KBM-7 (cell line): ENCODE measurements around the gene SEPSECS.
A peak's percentile ranks its signal among the peaks of the same experiment; 100 is the strongest.

Experiments
- DNase-seq: peaks from one replicate; pipeline ENCODE4 v3.0.0-alpha.2; 2015
- in situ Hi-C: fragments of 300-500 bp; cut with MboI; formaldehyde crosslinking; loops from 2 replicates; pipeline ENCODE4 v1.14.3; 2020; ENCODE audit warnings: low sequenced_read_pairs, low pct_unique_long_range_greater_than_20kb, mixed read lengths

SEPSECS gene

DNA sequence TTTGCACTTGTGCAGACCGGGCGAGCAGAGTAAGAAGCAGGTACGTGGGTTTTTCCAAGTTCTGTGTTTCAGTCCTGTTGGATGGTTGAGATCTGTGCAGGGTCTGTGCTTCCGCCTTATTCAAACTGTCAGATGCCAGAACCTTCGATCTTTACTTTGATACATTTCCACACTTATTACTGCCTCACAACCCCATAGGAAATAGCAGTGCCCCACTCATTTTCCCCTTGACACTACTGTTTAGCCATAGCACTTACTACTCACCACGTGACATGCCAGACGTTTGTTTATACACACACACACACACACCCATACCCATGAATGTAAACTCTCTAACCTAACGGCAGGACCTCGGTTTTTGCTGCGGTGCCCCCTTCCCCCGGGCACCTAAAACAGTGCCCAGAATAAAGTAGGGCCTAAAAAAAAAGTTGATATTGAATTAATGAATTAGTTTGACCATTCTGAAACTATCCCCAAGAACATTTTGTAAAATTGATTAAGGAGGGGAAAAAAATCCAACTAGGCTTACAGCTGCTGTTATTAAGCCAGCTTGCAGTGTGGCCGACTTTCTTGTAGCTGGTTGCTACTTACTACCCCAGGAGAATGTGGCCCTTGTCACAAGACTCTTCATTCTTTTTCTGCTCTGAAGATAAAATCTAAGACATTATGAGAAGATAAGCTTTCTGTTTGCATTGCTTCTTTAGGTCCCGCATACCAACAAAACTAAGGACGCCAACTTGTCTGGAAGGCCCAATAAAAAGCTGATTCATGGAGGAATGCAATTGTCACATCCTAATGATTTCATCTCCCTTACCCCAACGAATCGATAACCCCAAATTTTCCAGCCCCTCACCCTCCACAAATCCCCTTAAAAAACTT is 704 bp upstream of the SEPSECS start:
- in situ Hi-C loops = no loop called here
- DNase-seq = peak; percentile 37

GRCh38 chr4:25158817-25159216 is 1.4 kb downstream of the SEPSECS start:
- DNase-seq = no peak
- in situ Hi-C loops = no loop called here

DNA sequence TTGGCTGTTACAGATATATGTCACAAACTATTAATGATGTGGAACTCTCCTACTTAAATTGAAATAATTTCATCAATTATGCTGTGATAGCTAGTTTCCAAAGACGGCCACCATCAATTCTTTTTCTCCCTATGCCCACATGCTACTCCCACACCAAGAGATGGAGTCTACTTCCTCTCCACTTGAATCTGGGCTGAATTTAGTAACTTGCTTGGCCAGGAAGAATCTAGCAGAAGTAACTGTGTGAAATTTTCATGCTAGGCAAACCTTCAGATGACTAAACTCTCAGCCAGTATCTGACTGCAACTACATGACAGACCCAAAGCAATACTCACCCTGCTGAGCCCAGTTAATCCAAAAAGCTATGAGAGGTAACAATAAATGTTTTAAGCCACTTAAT is 3.2 kb downstream of the SEPSECS start:
- peak; percentile 33 for DNase-seq
- in situ Hi-C loops = no loop called here

- in situ Hi-C loops = no loop called here
- no peak for DNase-seq
Observed at GRCh38 chr4:25155947-25156346, 4.3 kb downstream of the SEPSECS start.

GRCh38 chr4:25154594-25155265 is 5.5 kb downstream of the SEPSECS start:
- in situ Hi-C loops = no loop called here

GRCh38 chr4:25146076-25146475 is 14.2 kb downstream of the SEPSECS start:
- DNase-seq = no peak
- in situ Hi-C loops = no loop called here

More at GRCh38 chr4:25154594-25155265, 5.5 kb downstream of the SEPSECS start:
- DNase-seq = no peak

DNA sequence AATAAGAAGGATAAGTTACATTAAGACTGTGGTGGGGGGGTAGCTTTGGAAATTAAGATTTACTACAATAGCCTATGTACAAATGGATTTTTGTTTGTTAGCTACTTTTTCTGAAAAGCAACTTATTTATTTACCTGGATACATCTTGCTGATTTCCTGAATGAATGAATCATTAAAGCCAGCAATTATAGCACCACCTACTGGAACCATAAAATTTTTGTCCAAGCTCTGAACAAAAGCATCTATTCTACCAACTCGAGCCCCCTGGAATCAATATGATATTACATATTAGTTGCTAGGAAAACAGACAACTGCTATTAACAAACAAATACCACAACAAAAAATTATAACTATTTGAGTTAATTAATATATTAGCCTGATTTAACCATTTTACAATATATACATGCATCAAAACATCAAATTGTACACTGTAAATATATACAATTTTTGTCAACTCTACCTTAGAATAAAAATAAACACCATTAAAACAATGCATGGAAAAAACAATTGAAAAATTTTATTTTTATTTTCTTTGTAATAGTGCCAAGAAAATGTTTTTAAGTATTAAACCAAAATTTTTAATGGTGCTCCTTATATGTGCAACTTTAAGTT is 15.3 kb downstream of the SEPSECS start:
- DNase-seq = peak; percentile 48
- in situ Hi-C loops = no loop called here

GRCh38 chr4:25142468-25142867 is 17.8 kb downstream of the SEPSECS start:
- DNase-seq = no peak
- in situ Hi-C loops = no loop called here

GRCh38 chr4:25141592-25141991 is 18.7 kb downstream of the SEPSECS start:
- DNase-seq = no peak
- in situ Hi-C loops = no loop called here

- DNase-seq = no peak
- in situ Hi-C loops = no loop called here
Observed at GRCh38 chr4:25133132-25133531, 27.1 kb downstream of the SEPSECS start.

DNA sequence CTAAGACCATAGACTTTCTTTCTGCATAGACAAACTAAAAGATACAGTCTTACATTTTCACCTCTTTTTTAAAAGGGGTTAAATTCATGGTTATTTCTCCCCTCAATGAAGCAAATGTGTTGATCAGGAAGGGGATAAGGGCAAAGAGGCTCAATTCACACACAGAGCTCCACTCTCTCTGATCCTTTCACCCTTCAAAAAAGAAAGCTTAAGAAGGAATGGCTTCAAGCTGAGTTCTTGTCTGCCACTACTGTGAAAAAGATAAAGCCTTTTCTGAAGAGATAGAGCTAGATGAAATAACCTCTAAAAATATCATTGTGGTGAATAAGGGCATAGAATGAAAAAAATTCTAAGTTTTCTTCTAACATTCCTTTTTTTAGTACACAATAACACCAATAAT is 28.3 kb downstream of the SEPSECS start:
- DNase-seq = no peak
- in situ Hi-C loops = no loop called here

GRCh38 chr4:25131381-25131780 is 28.9 kb downstream of the SEPSECS start:
- no peak for DNase-seq
- in situ Hi-C loops = no loop called here

- in situ Hi-C loops = no loop called here
Observed at GRCh38 chr4:25129917-25130316, 30.3 kb downstream of the SEPSECS start.

DNA sequence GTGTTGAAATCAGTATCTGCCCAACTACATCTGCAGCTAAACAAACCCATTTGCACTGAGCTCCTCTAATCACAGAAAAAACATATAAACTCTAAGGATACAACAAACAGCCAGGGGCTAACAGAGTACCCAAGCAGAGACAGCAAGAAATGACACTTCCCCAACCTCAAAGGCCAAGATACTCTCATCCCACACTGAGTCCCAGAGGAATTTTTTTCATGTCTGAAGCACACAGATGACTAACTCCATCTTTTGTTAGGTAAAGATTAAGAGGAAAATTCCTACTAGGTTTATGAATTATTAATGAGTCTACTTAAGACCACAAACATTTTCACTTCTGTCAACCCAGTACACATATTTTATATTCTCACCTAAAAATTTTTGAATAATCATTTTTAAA is 31.6 kb downstream of the SEPSECS start:
- in situ Hi-C loops = no loop called here
- DNase-seq = no peak

More at GRCh38 chr4:25129917-25130316, 30.3 kb downstream of the SEPSECS start:
- no peak for DNase-seq

- in situ Hi-C loops = no loop called here
- no peak for DNase-seq
Observed at GRCh38 chr4:25123236-25123635, 37.0 kb downstream of the SEPSECS start.

DNA sequence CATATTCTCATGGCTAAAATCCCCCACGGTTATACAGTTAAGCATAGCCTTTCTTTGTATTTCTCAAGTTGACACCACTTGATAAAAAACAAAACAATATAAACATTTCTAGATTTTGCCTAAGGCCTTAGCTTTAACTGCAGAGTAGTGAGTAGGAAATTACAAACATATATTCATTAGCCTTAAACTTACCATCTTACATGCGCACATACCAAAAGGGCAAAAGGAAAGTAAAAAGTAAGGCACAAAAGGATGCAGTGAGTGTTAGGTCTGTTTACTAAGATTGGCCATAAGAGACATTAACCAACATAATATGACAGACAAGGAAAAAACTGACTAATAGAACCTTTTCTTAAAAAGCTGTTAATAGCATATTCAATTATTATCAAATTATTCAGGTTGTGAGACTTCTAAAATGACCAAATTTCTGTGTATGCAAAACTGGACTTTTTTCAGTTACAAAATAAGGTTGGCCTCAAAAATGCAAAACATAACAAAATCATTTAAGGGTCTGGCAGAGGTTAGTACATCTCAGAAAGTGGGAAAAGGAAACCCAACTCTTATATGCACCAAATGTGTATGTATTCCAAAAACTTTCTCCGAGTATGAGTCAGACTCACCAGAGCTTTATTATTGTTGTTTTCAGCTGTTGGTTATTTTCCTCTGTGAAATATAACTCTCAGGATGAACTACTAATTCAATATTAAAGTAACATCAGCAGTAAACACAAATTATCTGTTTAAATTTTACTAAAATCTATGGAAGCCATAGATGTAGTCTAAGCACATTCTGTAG is 39.9 kb downstream of the SEPSECS start:
- no peak for DNase-seq
- in situ Hi-C loops = no loop called here

DNA sequence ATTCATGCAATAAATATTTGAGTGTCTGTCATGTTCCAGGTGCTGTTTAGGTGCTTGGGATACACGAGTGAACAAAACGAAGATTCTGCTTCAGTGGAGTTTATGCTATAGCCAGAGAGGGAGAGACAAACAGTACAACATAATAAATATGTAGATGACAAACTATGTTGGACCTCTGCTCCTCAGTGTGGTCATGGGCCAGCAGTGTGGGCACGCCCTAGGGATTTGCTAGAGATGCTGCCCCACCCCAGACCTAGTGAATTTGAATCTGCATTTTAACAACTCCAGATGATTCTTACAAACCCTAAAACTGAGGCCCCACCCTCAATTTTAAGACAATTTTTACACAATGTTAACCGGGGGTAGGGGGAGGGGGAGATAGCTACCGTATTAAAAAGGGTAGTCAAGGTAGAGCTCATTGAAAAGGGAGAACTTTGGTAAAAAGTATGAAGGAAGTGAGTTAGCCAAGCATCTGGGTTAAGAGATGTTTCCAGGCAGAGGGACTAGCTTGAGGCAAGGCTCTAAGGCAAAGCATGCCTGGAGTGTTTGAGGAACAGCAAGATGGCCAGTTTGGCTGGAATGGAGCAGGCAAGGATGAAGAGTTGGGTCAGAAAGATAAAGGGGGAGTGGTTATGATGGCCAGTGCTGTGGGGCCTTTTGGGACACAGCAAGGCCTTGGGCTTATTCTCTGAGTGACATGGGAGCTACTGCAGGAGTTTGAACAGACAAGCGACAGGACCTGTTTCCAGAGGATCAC is 42.4 kb downstream of the SEPSECS start:
- in situ Hi-C loops = no loop called here
- no peak for DNase-seq

GRCh38 chr4:25117274-25117673 is 43.0 kb downstream of the SEPSECS start:
- in situ Hi-C loops = no loop called here
- DNase-seq = no peak
